Dermis microvascular lymphatic vessel endothelial cell (primary cell): ENCODE measurements around the gene RASGEF1B. TPM values are rescaled to one million over a fixed set of nuclear protein-coding genes. Genes with fewer than 3 reads are reported as not detected.
"Not testable (repeated sequence)": the region's sequence is repeated elsewhere in the genome, so short reads cannot be mapped to it uniquely, and the experiment has no call there.

Experiments
- DNase-seq, 2 donors: peaks; one replicate each; pipeline versions ENCODE4 v3.0.0 to v3.0.0-alpha.2; 2010; ENCODE audit warnings: low read depth in 2 of 2
- total RNA-seq: library from RNA; depleted of rRNA; stranded (reverse); fragments of >200 nt; gene quantifications from 2 replicates; pipeline ENCODE4 v1.2.1, GENCODE V29; 2014

The RASGEF1B gene
- total RNA-seq, 1 donor from 2014 or later: under 0.01 TPM

DNA sequence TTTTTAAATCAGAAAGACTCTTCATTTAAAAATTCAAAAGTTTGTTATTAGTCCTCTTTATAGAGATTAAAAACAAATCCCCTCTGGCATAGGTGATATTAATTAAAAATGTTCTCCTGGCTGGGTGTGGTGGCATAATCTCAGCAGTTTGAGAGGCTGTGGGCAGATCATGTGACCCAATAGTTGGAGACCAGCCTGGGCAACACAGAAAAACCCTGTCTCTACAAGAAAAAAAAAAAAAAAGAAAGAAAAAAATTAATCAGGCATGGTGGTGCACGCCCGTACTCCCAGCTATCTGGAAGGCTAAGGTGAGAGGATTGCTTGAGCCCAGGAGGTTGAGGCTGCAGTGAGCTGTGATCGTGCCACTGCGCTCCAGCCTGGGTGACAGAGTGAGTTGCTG is 38.9 kb downstream of the RASGEF1B start:
- DNase-seq: no peak

DNA sequence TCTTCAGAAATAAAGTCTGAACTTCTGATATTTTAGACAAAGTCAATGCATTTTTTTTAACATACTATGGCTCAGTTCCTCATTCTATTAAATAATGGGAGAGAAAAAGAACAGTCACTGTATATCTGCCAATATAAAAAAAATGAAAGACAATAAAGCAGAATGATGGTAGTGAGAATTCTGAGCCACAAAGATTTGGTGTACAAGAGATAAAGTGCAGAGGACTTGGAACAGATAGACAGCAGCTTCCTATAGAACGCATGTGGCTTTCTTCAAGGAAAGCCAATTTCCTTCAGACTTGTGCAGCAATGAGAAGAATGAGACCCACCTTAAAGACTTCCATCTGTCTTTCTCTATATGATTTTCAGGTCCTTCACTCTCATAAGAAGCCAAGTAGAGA is 39.7 kb downstream of the RASGEF1B start:
- DNase-seq: no peak

DNA sequence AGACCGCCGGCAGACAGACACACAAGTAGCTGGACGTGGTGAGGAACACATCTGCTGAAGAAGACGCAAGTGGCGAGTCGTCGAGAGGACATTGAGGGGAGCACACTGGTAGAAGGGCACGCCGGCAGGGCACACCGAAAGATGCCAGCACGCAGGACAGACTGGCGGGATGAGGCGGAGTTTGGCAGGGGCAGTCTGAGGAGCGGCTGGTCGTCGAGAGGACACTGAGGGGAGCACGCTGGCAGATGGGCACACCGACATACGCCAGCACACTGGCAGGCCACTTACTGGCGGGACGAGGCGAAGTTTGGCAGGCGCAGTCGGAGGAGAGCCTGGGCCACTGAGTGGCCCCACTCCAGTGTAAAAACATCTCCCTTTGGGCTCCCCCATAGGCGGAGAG is 42.1 kb downstream of the RASGEF1B start:
- no peak for DNase-seq

DNA sequence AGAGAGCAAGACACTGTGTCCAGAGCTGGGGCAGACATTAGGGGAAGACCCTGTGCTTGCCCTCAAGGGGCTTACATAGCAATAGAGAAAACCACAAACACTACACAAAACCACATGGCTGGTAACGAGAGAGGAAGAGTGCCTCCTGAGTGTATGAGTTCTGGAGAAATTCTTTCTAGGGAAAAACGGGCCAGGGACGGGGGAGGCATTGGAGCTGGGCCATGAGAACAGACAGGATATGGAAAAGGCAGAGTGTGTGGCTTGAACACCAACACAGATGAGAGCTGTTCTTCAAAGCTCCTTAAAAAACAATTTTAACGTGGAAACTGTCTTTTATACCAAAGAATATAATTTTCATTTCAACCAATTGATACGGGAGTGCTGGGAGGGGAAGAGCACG is 42.7 kb downstream of the RASGEF1B start:
- no peak for DNase-seq

DNA sequence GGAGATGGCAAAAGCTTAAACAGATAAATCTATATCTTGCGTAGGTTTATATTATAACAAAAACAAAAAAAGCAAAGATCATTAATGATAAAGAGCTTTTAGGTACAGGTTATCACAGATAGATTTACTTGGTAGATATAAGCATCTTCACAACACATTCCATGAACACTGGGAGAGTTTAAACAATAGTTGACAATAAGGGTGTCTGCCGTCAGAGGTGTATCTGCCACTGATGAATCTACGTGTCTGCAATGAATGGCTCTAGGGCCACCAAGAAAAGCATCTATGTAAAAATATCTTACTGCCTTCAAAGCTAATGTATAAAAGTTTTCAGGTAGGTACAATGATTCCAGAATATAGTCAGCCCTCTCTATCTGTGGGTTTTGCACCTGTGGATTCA is 43.7 kb downstream of the RASGEF1B start:
- DNase-seq: no peak

DNA sequence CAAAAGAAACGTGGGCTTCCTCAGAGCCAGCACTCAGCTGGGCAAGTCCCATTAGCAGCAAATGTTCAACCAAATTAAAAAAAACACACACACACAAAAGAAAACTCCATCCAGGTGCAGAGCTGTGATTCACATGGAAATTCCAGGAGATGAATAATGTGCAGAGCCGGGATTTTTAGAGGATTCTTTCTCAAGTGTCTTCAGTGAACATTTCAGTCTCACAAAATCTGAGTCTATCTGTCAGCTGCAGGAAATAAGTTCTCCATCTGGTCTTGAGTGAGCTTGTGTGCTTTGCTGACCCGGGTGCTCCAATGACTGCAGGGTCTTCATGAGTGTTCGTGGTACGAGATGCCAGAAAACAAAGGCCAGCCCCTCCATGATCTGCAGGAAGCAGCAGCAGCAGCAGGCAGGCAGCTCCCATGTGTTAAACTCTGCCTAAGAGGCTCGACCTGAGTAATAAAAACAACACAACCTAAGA is 44.3 kb downstream of the RASGEF1B start:
- DNase-seq: no peak

DNA sequence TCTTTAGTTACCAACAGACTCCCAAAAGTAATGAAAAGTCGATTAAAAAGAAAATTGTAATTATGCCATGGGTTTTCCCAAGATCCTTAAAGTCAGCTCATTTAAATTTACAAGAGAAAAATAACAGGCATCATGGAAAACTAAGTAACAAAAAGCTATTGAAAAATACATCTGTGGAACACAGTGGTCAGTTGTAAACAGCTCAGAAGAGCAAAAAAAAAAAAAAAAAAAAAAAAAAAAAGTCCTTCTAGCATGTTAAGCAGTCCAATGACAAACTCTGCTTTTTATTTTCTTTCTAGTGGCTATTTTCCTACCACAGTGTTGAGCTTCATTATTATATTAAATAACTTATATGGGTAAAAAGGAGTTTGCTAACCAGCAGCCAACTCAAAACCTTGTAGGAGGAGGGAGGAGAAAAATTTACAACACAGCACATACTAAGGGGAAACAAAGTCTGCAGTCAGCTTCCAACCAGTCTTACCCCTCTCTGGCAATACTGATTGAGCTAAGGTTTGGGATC is 44.9 kb downstream of the RASGEF1B start:
- DNase-seq: no peak

DNA sequence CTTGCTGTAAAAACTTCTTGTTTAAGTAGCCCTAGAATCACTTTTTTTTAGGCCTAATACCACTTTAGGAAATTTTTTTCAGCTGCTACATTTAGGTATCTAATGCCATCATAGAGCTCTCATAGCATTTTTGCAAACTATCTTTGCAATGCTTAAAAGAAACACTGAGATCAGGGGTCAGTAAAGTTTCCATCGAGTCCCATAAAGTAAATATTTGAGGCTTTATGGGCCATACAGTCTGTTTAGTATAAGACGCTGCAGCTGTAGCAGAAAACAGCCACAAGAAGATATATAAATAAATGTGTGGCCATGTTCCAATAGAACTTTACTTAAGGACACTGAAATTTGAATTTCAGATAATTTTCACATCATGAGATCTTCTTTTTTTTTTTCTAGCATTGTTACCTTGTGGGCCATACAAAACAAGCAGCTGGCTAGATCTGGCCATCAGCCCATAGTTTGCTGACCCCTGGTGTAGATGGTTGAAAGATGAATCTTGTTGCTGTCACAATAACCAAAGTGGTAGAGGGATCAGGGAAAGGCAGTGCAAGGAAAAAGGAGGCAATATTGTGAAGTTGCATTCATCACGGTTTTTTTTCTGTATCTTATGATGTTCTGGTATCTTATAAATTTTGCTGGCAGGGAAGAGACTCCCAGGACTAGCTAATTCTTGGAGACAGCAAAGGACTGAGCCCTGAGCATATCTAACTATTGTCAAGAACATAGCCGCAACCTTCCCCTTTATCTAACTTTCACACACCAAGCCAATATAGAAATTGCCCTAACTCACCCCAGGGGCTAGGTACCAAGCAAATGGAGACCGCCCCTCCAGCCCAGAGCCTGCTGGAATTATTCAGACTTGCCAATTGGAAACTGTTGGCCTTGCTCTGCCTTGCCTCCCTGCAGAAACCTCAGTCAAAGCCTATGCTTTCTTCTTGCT is 46.6 kb downstream of the RASGEF1B start:
- DNase-seq: no peak

DNA sequence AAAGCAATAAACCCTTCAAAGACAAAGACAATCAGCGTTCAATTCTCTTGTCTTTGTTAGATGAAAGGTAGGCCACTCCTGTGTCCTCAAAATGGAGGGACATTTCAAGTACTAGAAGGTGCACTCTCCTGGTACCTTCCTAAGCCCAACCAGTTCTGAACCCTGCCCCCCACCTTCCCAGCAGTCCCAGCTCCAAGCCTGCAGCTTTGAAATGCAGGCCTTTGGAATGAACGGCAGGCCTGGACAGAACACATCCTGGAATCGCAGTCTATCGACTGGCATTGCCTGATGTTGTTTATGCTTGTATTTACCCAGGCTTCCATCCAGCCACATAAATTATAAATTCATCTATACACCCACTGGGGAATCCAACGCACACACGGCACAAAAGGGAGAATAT is 47.4 kb downstream of the RASGEF1B start:
- no peak for DNase-seq

DNA sequence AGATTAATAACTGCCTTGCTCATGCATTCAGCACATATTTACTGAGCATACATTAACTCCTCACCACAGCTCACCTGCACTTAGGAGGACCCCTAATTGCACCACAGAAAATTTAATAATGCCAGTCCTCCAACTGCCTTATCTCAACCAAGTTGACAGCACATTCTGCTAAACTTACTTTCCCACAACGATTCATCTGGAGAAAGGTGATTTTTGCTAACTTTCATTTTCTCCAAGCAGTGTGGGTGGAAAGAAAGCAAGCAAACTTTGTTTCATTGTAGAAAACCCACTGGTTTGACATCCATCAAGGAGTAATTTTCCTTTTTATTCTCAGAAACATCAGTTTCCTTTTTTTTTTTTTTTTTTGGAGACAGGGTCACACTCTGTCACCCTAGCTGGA is 49.1 kb downstream of the RASGEF1B start:
- DNase-seq: no peak

DNA sequence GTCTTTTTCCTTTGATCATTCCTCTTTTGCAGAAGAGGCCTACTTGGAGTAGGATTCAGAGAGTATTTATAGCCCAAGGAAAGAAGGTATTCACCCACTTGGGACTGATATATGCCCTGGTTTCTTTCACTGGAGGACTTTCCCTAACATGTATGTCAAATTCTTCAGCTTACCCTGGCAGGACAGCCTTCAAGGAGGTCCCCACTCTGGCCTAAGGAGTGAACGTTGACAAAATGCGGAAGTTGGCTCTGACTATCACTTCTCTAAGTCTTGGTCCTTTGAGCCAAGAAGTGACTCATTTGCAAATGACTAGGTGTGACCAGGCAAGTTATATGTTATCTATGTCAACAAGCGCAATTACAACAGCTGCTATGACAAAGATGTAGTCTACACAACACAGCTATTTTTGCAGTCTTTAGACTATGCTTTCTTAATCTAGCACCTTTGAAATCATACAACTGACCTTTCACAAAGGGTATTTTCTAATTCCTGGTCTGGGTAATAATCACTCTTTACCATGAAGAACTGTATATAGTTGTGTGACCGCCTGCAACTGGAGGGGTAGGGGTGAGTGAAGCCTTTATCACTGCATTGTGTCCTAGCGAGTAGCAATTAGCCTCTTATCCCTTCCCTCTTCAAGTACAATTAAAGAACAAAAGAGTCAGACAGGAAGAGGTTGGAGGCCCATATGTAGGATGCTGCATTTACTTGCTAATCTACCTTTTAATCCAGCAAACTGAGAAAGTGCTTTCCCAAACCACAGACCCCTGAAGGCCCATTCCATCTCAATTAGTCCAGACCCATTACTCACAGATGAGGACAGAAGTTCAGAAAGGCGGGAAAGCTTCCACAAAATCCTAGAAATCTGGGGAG is 50.1 kb downstream of the RASGEF1B start:
- no peak for DNase-seq

DNA sequence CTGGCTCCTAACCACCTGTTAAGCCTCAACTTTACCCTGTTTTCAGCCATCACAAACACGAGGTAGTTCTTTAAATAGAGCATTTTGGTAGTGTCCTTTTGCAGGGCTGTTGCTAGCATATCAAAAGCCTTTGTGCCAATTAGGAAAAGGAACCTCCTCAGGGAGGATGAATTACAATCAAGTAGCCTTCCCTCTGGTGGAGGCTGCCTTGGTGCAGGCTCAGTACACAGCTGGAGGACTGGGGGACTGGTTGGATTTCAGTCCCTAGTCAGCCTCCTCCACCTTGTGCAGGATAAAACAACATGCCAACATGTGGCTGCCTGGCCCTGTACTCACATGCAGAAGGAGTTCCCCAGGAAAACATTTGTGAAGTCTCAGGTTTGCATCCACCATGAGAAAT is 53.1 kb downstream of the RASGEF1B start:
- no peak for DNase-seq

DNA sequence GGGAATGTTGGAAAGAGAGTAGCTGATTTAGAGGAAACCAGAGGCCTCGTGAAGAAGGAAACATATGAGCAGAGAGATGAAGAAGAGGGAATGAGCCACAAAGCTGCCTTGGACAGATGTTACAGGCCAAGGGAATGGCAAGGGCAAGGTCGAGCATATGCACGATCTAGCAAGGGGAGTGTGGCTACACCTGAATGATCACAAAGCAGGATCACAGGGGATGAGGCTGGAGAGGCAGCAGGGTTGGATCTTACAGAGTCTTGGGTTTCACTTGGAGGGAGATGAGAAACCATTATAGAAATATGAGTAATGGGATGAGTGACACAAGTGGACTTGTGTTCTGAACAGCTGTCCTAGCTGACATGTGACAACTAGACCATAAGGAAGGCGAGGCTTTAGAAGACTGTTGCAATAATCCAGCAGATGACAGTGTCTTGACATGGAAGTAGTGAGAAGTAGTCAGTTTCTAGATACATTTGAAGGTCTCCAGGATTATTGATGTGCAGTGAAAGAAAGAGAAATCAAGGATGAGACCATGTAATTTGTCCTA is 58.7 kb downstream of the RASGEF1B start:
- no peak for DNase-seq

DNA sequence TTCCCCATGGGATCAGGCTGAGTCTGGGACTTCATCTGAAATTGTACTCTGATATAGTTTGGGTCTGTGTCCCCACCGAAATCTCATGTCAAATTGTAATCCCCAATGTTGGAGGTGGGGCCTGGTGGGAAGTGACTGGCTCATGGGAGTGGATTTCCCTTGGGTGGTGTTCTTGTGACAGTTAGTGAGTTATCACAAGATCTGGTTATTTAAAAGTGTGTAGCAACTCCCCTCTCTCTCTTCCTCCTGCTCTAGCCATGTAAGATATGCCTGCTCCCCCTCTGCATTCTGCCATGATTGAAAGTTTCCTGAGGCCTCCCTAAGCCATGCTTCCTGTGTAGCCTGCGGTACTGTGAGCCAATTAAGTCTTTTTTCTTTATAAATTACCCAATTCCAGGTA is 61.0 kb downstream of the RASGEF1B start:
- no peak for DNase-seq

DNA sequence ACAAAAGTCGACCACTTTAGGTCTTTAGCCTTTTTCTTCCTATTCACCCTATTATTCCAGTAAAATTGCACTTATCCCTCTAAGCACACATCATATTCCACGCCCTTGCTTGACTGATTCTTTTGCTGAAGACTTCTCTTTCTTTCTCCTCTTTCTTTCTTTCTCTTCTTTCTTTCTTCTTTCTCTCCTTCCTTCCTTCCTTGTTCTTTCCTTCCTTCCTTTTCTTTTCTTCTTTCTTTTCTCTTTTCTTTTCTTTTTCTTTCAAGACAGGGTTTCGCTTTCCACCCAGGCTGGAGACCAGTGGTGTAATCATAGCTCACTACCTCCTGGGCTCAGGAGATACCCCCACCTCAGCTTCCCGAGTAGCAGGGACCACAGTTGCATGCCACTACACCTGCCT is 61.9 kb downstream of the RASGEF1B start:
- no peak for DNase-seq

DNA sequence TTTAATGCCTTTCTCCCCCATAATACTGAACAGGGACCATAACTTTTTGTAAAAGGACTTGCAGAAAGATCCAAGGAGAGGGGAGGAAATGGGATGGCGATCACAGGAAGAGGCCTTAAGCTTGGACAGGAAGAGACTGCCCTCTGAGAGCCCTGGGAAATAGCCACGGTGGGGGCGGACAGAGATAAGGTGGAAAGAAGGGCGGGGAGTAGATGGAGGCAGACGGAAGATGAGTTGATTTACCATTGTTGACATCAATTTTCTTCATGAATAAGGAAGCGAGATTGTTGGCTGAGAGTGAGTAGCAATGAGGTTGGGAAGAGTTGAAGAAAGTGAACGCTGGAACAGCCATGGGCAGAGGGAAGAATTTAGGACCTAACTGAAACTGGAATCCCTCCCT is 63.4 kb downstream of the RASGEF1B start:
- DNase-seq: no peak

DNA sequence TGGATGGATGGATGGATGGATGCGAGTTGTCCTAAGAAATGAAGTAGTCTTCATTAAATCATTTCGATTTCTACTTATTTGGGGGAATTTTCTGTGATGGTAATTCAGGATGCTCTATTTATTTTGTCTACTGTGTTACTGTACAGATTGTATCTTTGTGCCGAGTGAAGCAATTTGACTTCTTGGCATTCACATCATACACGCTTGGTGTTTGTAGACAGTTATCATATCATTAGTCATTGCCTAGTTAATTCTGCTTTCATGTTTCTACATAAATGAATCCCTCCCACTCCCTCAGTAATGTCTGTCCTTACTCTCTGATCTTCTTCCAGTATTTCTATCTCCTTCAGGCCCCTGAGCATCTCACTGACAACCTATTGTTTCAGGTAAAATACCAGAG is 64.0 kb downstream of the RASGEF1B start:
- DNase-seq: no peak

DNA sequence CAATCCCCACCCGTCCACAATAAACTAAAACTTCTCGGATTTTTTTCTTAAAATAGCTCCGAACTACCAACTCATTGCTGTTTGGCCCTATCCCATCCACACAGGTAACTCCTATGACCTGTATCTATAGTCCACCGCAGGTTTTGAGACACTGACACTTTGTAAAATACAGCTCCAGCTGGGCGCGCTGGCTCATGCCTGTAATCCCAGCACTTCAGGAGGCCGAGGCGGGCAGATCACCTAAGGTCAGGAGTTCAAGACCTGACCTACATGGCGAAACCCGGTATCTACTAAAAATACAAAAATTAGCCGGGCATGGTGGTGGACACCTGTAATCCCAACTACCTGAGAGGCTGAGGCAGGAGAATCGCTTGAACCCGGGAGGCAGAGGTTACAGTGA is 65.2 kb downstream of the RASGEF1B start:
- not testable (repeated sequence) for DNase-seq

DNA sequence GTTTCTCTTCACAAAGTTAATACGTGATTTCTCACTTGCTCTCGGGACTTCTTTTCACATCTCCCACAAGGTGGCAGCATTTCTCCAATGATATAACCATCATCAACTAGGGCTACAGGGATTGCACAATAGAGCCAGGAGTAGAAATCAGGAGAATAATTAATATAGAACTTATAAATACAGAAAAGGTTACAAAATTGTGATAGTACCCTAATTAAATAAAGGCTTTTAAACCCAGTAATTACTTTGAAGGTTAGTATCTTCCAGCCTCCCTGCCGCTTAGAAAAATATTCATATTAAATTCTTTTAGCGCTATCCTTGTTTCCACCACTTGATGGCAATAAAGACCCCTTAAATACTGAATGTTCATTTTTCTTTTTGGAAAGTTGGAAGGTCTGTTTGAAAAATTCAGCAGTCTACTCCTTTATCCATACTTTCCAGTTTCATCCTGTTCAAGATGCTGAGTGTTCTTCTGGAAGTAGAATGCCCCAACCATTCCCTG is 65.8 kb downstream of the RASGEF1B start:
- peak; percentile 48 to 71 for DNase-seq

DNA sequence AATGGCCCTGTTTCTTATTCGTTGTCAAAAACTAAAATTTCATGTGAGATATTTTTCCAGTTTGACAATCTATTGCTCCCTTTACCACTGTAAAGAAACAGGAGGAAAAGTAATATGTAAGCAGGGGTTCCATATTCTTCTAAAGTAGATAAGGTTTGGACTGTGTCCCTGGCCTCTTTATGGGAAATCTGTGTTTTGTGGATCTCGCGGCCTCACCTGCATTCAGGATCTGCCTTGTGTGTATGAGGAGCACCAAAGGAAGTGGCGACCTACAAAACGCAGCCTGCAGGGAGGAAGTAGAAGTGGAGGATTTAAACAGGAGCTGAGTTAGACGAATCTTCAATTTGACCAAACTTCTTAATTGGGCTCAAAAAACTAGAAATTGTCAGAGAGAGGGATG is 67.0 kb downstream of the RASGEF1B start:
- no peak for DNase-seq

DNA sequence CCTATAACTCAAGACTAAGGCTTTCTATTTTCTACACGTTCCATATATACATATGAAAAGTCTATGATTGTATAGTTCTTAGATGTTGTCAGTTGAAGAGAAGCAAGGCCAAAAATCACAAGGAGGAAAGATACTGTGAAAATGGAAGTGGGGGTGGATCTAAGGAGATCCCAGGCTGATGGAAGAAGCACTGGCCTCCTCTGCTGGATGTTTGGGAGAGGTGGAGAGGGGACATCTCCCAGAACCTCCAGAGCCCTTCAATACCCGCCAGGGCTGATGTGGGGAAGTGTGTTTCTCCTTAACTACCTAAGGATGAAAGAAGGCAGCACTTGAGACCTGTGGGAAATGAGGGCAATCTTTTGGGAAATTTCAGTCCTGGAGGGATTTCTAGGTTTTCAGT is 67.4 kb downstream of the RASGEF1B start:
- DNase-seq: no peak
